Activated T-cell treated with anti-CD3 and anti-CD28 coated beads for 48 hours (primary cell): ENCODE data around the gene DPYSL3.

Source experiments
- DNase-seq: peaks from one replicate; pipeline ENCODE4 v3.0.0-alpha.2; 2020; ENCODE audit warnings: low read depth

Gene DPYSL3

GRCh38 chr5:147512659-147513379 is 3.0 kb upstream of the DPYSL3 start:
- no peak for DNase-seq

- no peak for DNase-seq
These were observed 1.0 kb upstream of the DPYSL3 start for GRCh38 chr5:147510885-147511284.

GRCh38 chr5:147509041-147509709 is 693 bp downstream of the DPYSL3 start:
- no peak for DNase-seq

GRCh38 chr5:147508711-147509040 is 1.2 kb downstream of the DPYSL3 start:
- DNase-seq: no peak

- DNase-seq: no peak
These were observed 2.3 kb downstream of the DPYSL3 start for GRCh38 chr5:147507480-147508126.

GRCh38 chr5:147504535-147504934 is 5.3 kb downstream of the DPYSL3 start:
- DNase-seq: no peak

GRCh38 chr5:147504011-147504410 is 5.9 kb downstream of the DPYSL3 start:
- no peak for DNase-seq

- DNase-seq: no peak
These were observed 18.9 kb downstream of the DPYSL3 start for GRCh38 chr5:147490989-147491388.

- no peak for DNase-seq
These were observed 22.7 kb downstream of the DPYSL3 start for GRCh38 chr5:147487031-147487750.

GRCh38 chr5:147485814-147486213 is 24.1 kb downstream of the DPYSL3 start:
- no peak for DNase-seq

GRCh38 chr5:147485046-147485445 is 24.8 kb downstream of the DPYSL3 start:
- no peak for DNase-seq

GRCh38 chr5:147484708-147485020 is 25.2 kb downstream of the DPYSL3 start:
- DNase-seq: no peak

GRCh38 chr5:147483961-147484707 is 25.7 kb downstream of the DPYSL3 start:
- no peak for DNase-seq

GRCh38 chr5:147483188-147483790 is 26.6 kb downstream of the DPYSL3 start:
- no peak for DNase-seq

GRCh38 chr5:147482706-147483180 is 27.1 kb downstream of the DPYSL3 start:
- no peak for DNase-seq

- DNase-seq: no peak
These were observed 27.8 kb downstream of the DPYSL3 start for GRCh38 chr5:147481874-147482705.

- DNase-seq: no peak
These were observed 28.5 kb downstream of the DPYSL3 start for GRCh38 chr5:147481376-147481775.

- DNase-seq: no peak
These were observed 29.9 kb downstream of the DPYSL3 start for GRCh38 chr5:147479949-147480348.

GRCh38 chr5:147479444-147479843 is 30.4 kb downstream of the DPYSL3 start:
- DNase-seq: no peak

GRCh38 chr5:147474140-147474539 is 35.7 kb downstream of the DPYSL3 start:
- no peak for DNase-seq
